Hepatocyte (in vitro differentiated cells): ENCODE results near the gene CXCL11. TPM values are rescaled to one million over a fixed set of nuclear protein-coding genes. Genes with fewer than 3 reads are reported as not detected.
"Not testable (repeated sequence)": the region's sequence is repeated elsewhere in the genome, so short reads cannot be mapped to it uniquely, and the experiment has no call there.

Experiments used
- DNase-seq: peaks from one replicate; pipeline ENCODE4 v3.0.0-alpha.2; 2016; ENCODE audit warnings: low spot score
- H2AFZ ChIP-seq: fragments of 200-600 bp; sonication (generic); 2 replicates; pipeline ENCODE4 v1.6.0; 2016; ENCODE audit warnings: antibody characterized with exemption, mild to moderate bottlenecking
- H3K27ac ChIP-seq: fragments of 200-600 bp; sonication (generic); 2 replicates; pipeline ENCODE4 v1.5.1; 2016; ENCODE audit warnings: mild to moderate bottlenecking
- H3K27me3 ChIP-seq: fragments of 200-600 bp; sonication (generic); 2 replicates; pipeline ENCODE4 v1.6.1; 2016
- H3K36me3 ChIP-seq: fragments of 200-600 bp; sonication (generic); replicated peaks from 2 replicates; pipeline ENCODE4 v1.5.1; 2016; ENCODE audit warnings: low read depth; ENCODE audit not compliant: insufficient read depth
- H3K4me1 ChIP-seq: fragments of 200-600 bp; sonication (generic); 2 replicates; pipeline ENCODE4 v1.5.1; 2016; ENCODE audit warnings: mild to moderate bottlenecking, moderate library complexity; ENCODE audit not compliant: insufficient read depth
- H3K4me2 ChIP-seq: fragments of 200-600 bp; sonication (generic); 2 replicates; pipeline ENCODE4 v1.6.0; 2016
- H3K4me3 ChIP-seq: fragments of 200-600 bp; sonication (generic); 2 replicates; pipeline ENCODE4 v1.5.1; 2016; ENCODE audit warnings: mild to moderate bottlenecking
- H3K79me2 ChIP-seq: fragments of 200-600 bp; sonication (generic); 2 replicates; pipeline ENCODE4 v1.6.0; 2017; ENCODE audit warnings: mild to moderate bottlenecking
- H3K9me2 ChIP-seq: fragments of 200-600 bp; sonication (generic); replicated peaks from 2 replicates; pipeline ENCODE4 v1.6.0; 2017; ENCODE audit warnings: mild to moderate bottlenecking; ENCODE audit not compliant: insufficient read depth
- H3K9me3 ChIP-seq: fragments of 200-600 bp; sonication (generic); 2 replicates; pipeline ENCODE4 v1.5.1; 2016; ENCODE audit warnings: low read depth, mild to moderate bottlenecking
- H4K20me1 ChIP-seq: fragments of 200-600 bp; sonication (generic); 2 replicates; pipeline ENCODE4 v1.6.0; 2016; ENCODE audit warnings: mild to moderate bottlenecking; ENCODE audit not compliant: insufficient read depth, poor library complexity, severe bottlenecking
- CTCF ChIP-seq: fragments of 200-600 bp; sonication (generic); IDR thresholded peaks from 2 replicates; pipeline ENCODE4 v1.5.1; 2016; ENCODE audit warnings: antibody characterized with exemption, mild to moderate bottlenecking; ENCODE audit not compliant: poor library complexity
- EZH2 ChIP-seq: fragments of 200-600 bp; sonication (generic); IDR thresholded peaks from 2 replicates; pipeline ENCODE4 v1.6.1; 2016; ENCODE audit warnings: antibody characterized with exemption, mild to moderate bottlenecking, borderline replicate concordance
- EZH2phosphoT487 ChIP-seq: fragments of 200-600 bp; sonication (generic); IDR thresholded peaks from one replicate; pipeline ENCODE4 v1.6.1; 2018; ENCODE audit warnings: antibody characterized with exemption, mild to moderate bottlenecking, low read depth, moderate library complexity; ENCODE audit not compliant: unreplicated experiment, severe bottlenecking
- WGBS: methylation state at CpG from one replicate; pipeline ENCODE4 v1.1.6; 2016; ENCODE audit warnings: low lambda C conversion rate; ENCODE audit errors: missing lambda C conversion rate; 5-methylcytosine and 5-hydroxymethylcytosine counted together
- polyA plus RNA-seq: library from polyadenylated mRNA; unstranded; fragments of >200 nt; fragmentation: Nextera tagmentation; extraction: Ambion mirVana; gene quantifications from 2 replicates; pipeline ENCODE4 v1.2.1, GENCODE V29; 2016
- total RNA-seq: library from RNA; depleted of rRNA; stranded (reverse); fragments of >200 nt; gene quantifications from 2 replicates; pipeline ENCODE4 v1.2.3, GENCODE V29; 2014

CXCL11 gene
- total and polyA plus RNA-seq, 2 experiments from 2014 or later: not detected

GRCh38 chr4:76000279-76000678, 35.6 kb downstream of the CXCL11 start:
- H3K79me2 ChIP-seq: no peaks in the 10 kb centered on the region
- no peak overlapping the region for H2AFZ ChIP-seq
- no peaks in the 10 kb centered on the region for H3K9me3 ChIP-seq
- TF ChIP-seq EZH2phosphoT487 (no peak), CTCF (no peak), EZH2 (no peak)
- no peak for DNase-seq
- H4K20me1 ChIP-seq: no peaks in the 10 kb centered on the region
- no peak overlapping the region for H3K4me3 ChIP-seq
- no peaks in the 10 kb centered on the region for H3K36me3 ChIP-seq
- WGBS: 90% methylated on average over 1 of the region's 1 CpG
- H3K4me1 ChIP-seq: no peaks in the 10 kb centered on the region
- H3K27me3 ChIP-seq: no peaks in the 10 kb centered on the region
- no peaks in the 10 kb centered on the region for H3K9me2 ChIP-seq
- no peak overlapping the region for H3K27ac ChIP-seq
- no peak overlapping the region for H3K4me2 ChIP-seq

- H3K9me2 ChIP-seq, H4K20me1 ChIP-seq, DNase-seq, H3K79me2 ChIP-seq, H3K4me1 ChIP-seq, H3K9me3 ChIP-seq, H3K4me3 ChIP-seq, H3K36me3 ChIP-seq, H2AFZ ChIP-seq, H3K4me2 ChIP-seq, H3K27me3 ChIP-seq, H3K27ac ChIP-seq: not testable (repeated sequence)
- WGBS: 61% methylated on average over 2 of the region's 2 CpGs
Observed at GRCh38 chr4:75998525-75999147, 37.2 kb downstream of the CXCL11 start.

GRCh38 chr4:75997946-75998345, 37.9 kb downstream of the CXCL11 start:
- Histone ChIP-seq H3K9me2 (no peaks in the 10 kb centered on the region), H3K9me3 (no peaks in the 10 kb centered on the region), H2AFZ (no peak overlapping the region), H3K4me3 (no peak overlapping the region), H3K79me2 (no peaks in the 10 kb centered on the region), H4K20me1 (no peaks in the 10 kb centered on the region), H3K27me3 (no peaks in the 10 kb centered on the region), H3K4me2 (no peak overlapping the region), H3K27ac (no peak overlapping the region), H3K4me1 (no peaks in the 10 kb centered on the region), H3K36me3 (no peaks in the 10 kb centered on the region)
- 92% methylated on average over 2 of the region's 2 CpGs for WGBS
- TF ChIP-seq EZH2 (no peak), EZH2phosphoT487 (no peak), CTCF (no peak)
- no peak for DNase-seq

GRCh38 chr4:75997081-75997480, 38.8 kb downstream of the CXCL11 start:
- H3K79me2 ChIP-seq: no peaks in the 10 kb centered on the region
- H3K4me3 ChIP-seq: no peak overlapping the region
- no peak overlapping the region for H2AFZ ChIP-seq
- no peaks in the 10 kb centered on the region for H3K4me1 ChIP-seq
- H3K4me2 ChIP-seq: no peak overlapping the region
- H3K9me3 ChIP-seq: no peaks in the 10 kb centered on the region
- DNase-seq: no peak
- TF ChIP-seq EZH2 (no peak), EZH2phosphoT487 (no peak), CTCF (no peak)
- 67% methylated on average over 1 of the region's 1 CpG for WGBS
- H3K36me3 ChIP-seq: no peaks in the 10 kb centered on the region
- H3K27ac ChIP-seq: no peak overlapping the region
- no peaks in the 10 kb centered on the region for H4K20me1 ChIP-seq
- no peaks in the 10 kb centered on the region for H3K9me2 ChIP-seq
- H3K27me3 ChIP-seq: no peaks in the 10 kb centered on the region
